Measurements from ENCODE around the gene ATG4C.

- TF ChIP-seq CTCF (IDR thresholded peaks at IDR 0.05; ENCODE audit: extremely low read depth in 1 of 2, insufficient read depth in 1 of 2, low read depth in 1 of 2, low read length in 2 of 2) (no peak), FOS (IDR thresholded peaks at IDR 0.05; ENCODE audit: borderline replicate concordance, insufficient read depth, low read length) (no peak), POLR2AphosphoS5 (IDR thresholded peaks at IDR 0.05; ENCODE audit: insufficient read depth, low read depth, low read length) (no peak), EZH2 (IDR thresholded peaks at IDR 0.05; ENCODE audit: borderline replicate concordance, low read depth, low read length, severe bottlenecking) (no peak), POLR2A (IDR thresholded peaks at IDR 0.05; ENCODE audit: low read depth, low read length) (no peak), MAX (IDR thresholded peaks at IDR 0.05; ENCODE audit: insufficient read depth, insufficient read length) (no peak), MYC (IDR thresholded peaks at IDR 0.05; ENCODE audit: low read depth, low read length) (no peak)
These were observed 65.1 kb downstream of the ATG4C start for GRCh38 chr1:62849031-62849430.
